ENCODE measurements around the gene KLHL36.

Gene KLHL36

DNA sequence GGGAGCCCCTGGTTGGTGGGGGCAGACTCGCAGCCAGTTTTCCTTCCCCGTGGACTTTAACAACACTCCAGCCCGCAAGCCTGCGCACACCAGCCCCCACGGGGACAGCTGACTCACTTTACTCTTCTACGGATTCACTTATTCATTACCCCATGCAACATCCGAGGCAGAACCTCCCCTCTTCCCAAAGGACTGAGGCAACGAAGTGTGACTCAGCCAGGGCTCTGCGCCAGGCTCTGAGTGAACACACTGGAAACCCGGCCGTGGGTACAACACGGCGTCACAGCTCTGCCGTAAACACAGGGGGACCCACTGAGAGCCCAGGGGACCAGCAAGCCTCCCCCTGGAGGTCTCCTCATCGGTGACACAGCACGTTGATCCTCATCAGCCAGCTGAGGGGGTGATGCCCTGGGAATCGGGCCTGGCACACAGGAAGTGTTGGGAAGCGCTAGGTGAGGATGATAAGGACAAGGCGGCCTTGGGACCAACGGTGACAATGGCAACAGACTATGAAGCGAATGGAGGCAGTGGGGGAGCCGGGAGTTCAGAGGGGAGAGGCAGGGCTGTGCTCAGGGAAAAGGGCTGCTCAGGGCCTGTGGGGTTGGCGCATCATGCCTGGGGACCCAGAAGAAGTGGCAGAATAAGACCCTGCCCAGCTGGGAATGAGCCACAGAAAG, 45.0 kb upstream of the KLHL36 start:
- peaks cover 3% of the 10 kb centered on the region; the same call in 1 of the 2 replicates for H3K9me3 ChIP-seq (ENCODE audit: insufficient read depth, low read depth, low read length)
- no peak overlapping the region for H3K4me2 ChIP-seq (ENCODE audit: low read depth, low read length, poor library complexity, severe bottlenecking)
- no peaks in the 10 kb centered on the region for H3K9me2 ChIP-seq (replicated peaks; ENCODE audit: low read depth, low read length)
- H3K4me1 ChIP-seq (ENCODE audit: insufficient read depth, low read length, poor library complexity, severe bottlenecking) = peaks cover 29% of the 10 kb centered on the region
- H3K79me2 ChIP-seq (ENCODE audit: insufficient read depth, low read length) = no peaks in the 10 kb centered on the region
- no peaks in the 10 kb centered on the region for H3F3A ChIP-seq (ENCODE audit: low read depth)
- no peaks in the 10 kb centered on the region for H3K27me3 ChIP-seq (ENCODE audit: insufficient read depth, low read length, poor library complexity, severe bottlenecking)
- no peak overlapping the region for H3K4me3 ChIP-seq (ENCODE audit: low read length, poor library complexity, severe bottlenecking)
- no peak overlapping the region for H3K9ac ChIP-seq (ENCODE audit: low read depth, low read length, poor library complexity, severe bottlenecking)
- no peaks in the 10 kb centered on the region for H4K20me1 ChIP-seq (ENCODE audit: insufficient read depth, low read length, poor library complexity, severe bottlenecking)
- TF ChIP-seq, protein P1, sequence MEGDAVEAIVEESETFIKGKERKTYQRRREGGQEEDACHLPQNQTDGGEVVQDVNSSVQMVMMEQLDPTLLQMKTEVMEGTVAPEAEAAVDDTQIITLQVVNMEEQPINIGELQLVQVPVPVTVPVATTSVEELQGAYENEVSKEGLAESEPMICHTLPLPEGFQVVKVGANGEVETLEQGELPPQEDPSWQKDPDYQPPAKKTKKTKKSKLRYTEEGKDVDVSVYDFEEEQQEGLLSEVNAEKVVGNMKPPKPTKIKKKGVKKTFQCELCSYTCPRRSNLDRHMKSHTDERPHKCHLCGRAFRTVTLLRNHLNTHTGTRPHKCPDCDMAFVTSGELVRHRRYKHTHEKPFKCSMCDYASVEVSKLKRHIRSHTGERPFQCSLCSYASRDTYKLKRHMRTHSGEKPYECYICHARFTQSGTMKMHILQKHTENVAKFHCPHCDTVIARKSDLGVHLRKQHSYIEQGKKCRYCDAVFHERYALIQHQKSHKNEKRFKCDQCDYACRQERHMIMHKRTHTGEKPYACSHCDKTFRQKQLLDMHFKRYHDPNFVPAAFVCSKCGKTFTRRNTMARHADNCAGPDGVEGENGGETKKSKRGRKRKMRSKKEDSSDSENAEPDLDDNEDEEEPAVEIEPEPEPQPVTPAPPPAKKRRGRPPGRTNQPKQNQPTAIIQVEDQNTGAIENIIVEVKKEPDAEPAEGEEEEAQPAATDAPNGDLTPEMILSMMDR (conservative IDR thresholded peaks at IDR 0.05; ENCODE audit: low read length) = no peak
- no peak for TF ChIP-seq EZH2phosphoT487 (IDR thresholded peaks at IDR 0.05; ENCODE audit: borderline replicate concordance)
- no peaks in the 10 kb centered on the region for H3K36me3 ChIP-seq (ENCODE audit: insufficient read depth, low read length)
- no peak overlapping the region for H2AFZ ChIP-seq (ENCODE audit: low read length)

DNA sequence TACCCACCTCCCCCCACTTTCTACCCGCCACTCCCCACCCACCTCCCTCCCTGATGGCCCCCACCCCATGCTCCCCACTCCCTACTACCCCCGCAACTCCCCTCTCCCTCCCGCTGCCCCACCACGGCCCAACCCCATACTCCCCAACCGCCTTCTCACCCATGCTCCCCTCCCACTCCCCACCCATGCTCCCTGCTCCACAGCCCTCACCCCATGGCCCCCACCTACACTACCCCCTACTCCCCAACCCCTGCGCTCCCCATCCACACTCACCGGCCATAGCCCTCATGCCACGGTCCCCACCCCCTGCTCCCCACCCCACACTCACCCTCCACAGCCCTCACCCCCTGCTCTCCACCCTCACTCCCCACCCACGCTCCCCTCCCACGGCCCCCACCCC, 44.4 kb upstream of the KLHL36 start:
- no peaks in the 10 kb centered on the region for H3K36me3 ChIP-seq (ENCODE audit: insufficient read depth, low read length)
- H3F3A ChIP-seq (ENCODE audit: low read depth) = no peaks in the 10 kb centered on the region
- H3K4me3 ChIP-seq (ENCODE audit: low read length, poor library complexity, severe bottlenecking) = no peak overlapping the region
- no peaks in the 10 kb centered on the region for H3K27me3 ChIP-seq (ENCODE audit: insufficient read depth, low read length, poor library complexity, severe bottlenecking)
- no peaks in the 10 kb centered on the region for H4K20me1 ChIP-seq (ENCODE audit: insufficient read depth, low read length, poor library complexity, severe bottlenecking)
- no peak overlapping the region for H3K9ac ChIP-seq (ENCODE audit: low read depth, low read length, poor library complexity, severe bottlenecking)
- TF ChIP-seq EZH2phosphoT487 (IDR thresholded peaks at IDR 0.05; ENCODE audit: borderline replicate concordance) = no peak
- TF ChIP-seq, protein P1 (conservative IDR thresholded peaks at IDR 0.05; ENCODE audit: low read length) = no peak
- H2AFZ ChIP-seq (ENCODE audit: low read length) = no peak overlapping the region
- no peaks in the 10 kb centered on the region for H3K79me2 ChIP-seq (ENCODE audit: insufficient read depth, low read length)
- H3K9me3 ChIP-seq (ENCODE audit: insufficient read depth, low read depth, low read length) = peaks cover 3% of the 10 kb centered on the region; the same call in 1 of the 2 replicates
- no peaks in the 10 kb centered on the region for H3K9me2 ChIP-seq (replicated peaks; ENCODE audit: low read depth, low read length)
- no peak overlapping the region for H3K4me2 ChIP-seq (ENCODE audit: low read depth, low read length, poor library complexity, severe bottlenecking)
- peaks cover 34% of the 10 kb centered on the region for H3K4me1 ChIP-seq (ENCODE audit: insufficient read depth, low read length, poor library complexity, severe bottlenecking)

DNA sequence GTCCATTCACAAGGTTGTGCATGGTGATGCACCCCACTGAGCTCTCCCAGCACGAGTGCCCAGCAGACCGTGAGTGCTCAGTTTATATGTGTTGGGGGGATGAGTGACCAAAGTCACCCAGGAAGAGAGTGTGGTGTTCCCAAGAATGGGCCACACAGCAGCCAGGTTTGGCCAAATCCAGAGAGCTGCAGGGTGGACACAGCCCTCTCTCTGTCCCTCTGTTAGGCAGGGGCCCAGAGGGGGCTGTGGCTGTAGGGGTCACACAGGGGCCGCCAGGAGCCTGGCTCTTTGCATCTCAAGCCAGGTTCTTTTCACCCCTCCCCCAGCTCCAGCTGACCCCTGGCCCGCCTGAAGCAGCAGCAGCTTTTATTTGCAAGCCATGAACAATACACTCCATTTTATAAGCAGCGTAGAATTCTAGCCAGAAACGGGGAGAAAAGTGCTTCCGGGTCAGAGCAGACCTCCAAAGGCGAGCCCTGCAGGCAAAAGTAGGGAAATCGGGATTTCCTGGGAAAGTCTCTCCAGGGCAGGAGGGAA, 43.8 kb upstream of the KLHL36 start:
- no peaks in the 10 kb centered on the region for H3F3A ChIP-seq (ENCODE audit: low read depth)
- H3K36me3 ChIP-seq (ENCODE audit: insufficient read depth, low read length) = no peaks in the 10 kb centered on the region
- peaks cover 30% of the 10 kb centered on the region for H3K4me1 ChIP-seq (ENCODE audit: insufficient read depth, low read length, poor library complexity, severe bottlenecking)
- TF ChIP-seq, protein P1 (conservative IDR thresholded peaks at IDR 0.05; ENCODE audit: low read length) = no peak
- no peak for TF ChIP-seq EZH2phosphoT487 (IDR thresholded peaks at IDR 0.05; ENCODE audit: borderline replicate concordance)
- H4K20me1 ChIP-seq (ENCODE audit: insufficient read depth, low read length, poor library complexity, severe bottlenecking) = no peaks in the 10 kb centered on the region
- H3K79me2 ChIP-seq (ENCODE audit: insufficient read depth, low read length) = no peaks in the 10 kb centered on the region
- H2AFZ ChIP-seq (ENCODE audit: low read length) = no peak overlapping the region
- no peak overlapping the region for H3K9ac ChIP-seq (ENCODE audit: low read depth, low read length, poor library complexity, severe bottlenecking)
- H3K9me3 ChIP-seq (ENCODE audit: insufficient read depth, low read depth, low read length) = peaks cover 3% of the 10 kb centered on the region; the same call in 1 of the 2 replicates
- no peak overlapping the region for H3K4me2 ChIP-seq (ENCODE audit: low read depth, low read length, poor library complexity, severe bottlenecking)
- H3K27me3 ChIP-seq (ENCODE audit: insufficient read depth, low read length, poor library complexity, severe bottlenecking) = no peaks in the 10 kb centered on the region
- no peak overlapping the region for H3K4me3 ChIP-seq (ENCODE audit: low read length, poor library complexity, severe bottlenecking)
- no peaks in the 10 kb centered on the region for H3K9me2 ChIP-seq (replicated peaks; ENCODE audit: low read depth, low read length)

Measured in Loucy (cell line).